Measurements from ENCODE around the gene C2orf74. TPM values are rescaled to one million over a fixed set of nuclear protein-coding genes. Genes with fewer than 3 reads are reported as not detected.

The C2orf74 gene
- 15.1 TPM for total RNA-seq (ENCODE audit: unreplicated experiment)
- long read RNA-seq, partial matches to known transcripts = 0 of 12 reads
- long read RNA-seq, other reads (novel, unspliced or antisense) = 9 of 12 reads

DNA sequence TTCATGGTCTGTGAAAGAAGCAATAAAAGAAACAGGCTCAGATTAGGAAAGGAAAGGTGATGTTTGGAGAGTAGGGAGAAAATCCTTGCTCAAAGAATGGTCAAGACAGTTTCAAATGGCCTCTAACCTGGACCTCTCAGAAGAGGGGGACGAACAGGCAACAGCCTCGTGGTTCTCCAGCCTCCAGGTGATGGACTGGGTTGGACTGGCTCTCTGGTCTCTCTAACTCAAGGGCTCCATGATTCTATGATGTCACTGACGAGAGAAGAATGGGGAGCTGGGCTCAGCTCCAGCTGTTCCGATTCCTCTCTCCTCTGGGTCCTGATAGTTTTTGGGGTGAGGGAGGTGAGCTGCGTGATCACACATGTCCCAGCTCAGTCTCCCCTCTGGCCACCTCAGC lies at the start of gene C2orf74:
Gene C2orf74, plus strand, starts transcription at position 301 of the 400 bp plus-strand sequence. CDS start 327 bp downstream, outside the sequence.
- Mint-ChIP-seq H3K9me3 (ENCODE audit: unreplicated experiment) (no peaks in the 10 kb centered on the region), H3K36me3 (ENCODE audit: unreplicated experiment) (peaks cover 10% of the 10 kb centered on the region), H3K4me3 (ENCODE audit: unreplicated experiment) (no peak within 1 kb of the TSS), H3K27me3 (ENCODE audit: unreplicated experiment) (no peaks in the 10 kb centered on the region), H3K4me1 (ENCODE audit: low read depth, unreplicated experiment) (peaks cover 2% of the 10 kb centered on the region), H3K27ac (ENCODE audit: unreplicated experiment) (no peak within 1 kb of the TSS)
- no peak for TF ChIP-seq CTCF (IDR thresholded peaks at IDR 0.05; ENCODE audit: partially characterized antibody, unreplicated experiment)
- DNase-seq = no peak

DNA sequence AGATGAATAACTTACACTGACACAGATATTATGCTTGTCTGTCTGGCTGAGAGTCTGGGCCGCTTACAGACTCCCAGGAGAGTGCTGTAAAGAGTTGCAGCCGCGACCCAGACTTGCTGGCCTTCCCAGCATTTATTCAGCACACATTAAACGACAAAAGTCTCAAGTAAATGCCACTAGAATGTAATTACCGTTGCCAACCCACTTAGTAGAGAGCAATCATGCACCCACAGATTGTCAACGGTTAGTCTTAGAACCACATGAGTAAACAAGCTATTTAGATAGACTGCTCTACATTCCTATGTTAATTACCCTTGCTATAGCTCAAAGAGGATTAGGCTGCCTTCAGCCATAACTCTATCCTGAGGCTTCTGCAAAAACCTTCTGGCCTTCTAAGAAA lies 47.8 kb upstream of the C2orf74 start:
- DNase-seq = no peak
- no peaks in the 10 kb centered on the region for H3K4me1 Mint-ChIP-seq (ENCODE audit: low read depth, unreplicated experiment)
- peaks cover 3% of the 10 kb centered on the region for H3K9me3 Mint-ChIP-seq (ENCODE audit: unreplicated experiment)
- no peak overlapping the region for H3K4me3 Mint-ChIP-seq (ENCODE audit: unreplicated experiment)
- H3K27me3 Mint-ChIP-seq (ENCODE audit: unreplicated experiment) = no peaks in the 10 kb centered on the region
- no peak overlapping the region for H3K27ac Mint-ChIP-seq (ENCODE audit: unreplicated experiment)
- H3K36me3 Mint-ChIP-seq (ENCODE audit: unreplicated experiment) = peaks cover 31% of the 10 kb centered on the region
- TF ChIP-seq CTCF (IDR thresholded peaks at IDR 0.05; ENCODE audit: partially characterized antibody, unreplicated experiment) = no peak

DNA sequence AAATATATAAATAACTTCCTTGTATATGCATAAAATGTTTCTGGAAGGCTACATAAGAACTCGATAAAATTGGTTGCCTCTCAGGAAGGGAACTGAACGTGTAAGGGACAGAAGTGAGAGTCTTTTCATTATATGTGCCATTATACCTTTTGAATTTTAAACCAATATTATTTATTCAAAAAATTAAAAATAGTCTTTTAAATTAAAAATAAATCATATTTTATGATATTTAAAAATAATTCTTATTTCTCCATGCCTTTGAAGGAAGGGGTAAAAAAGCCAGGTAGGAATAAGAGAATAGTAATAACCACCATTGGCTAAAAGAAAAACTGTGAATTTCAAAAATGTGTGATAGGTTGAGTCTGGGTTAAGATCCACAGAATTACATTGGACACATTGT lies 45.7 kb upstream of the C2orf74 start:
- no peak overlapping the region for H3K4me3 Mint-ChIP-seq (ENCODE audit: unreplicated experiment)
- H3K27ac Mint-ChIP-seq (ENCODE audit: unreplicated experiment) = no peak overlapping the region
- H3K36me3 Mint-ChIP-seq (ENCODE audit: unreplicated experiment) = peaks cover 28% of the 10 kb centered on the region
- H3K9me3 Mint-ChIP-seq (ENCODE audit: unreplicated experiment) = peaks cover 3% of the 10 kb centered on the region
- TF ChIP-seq CTCF (IDR thresholded peaks at IDR 0.05; ENCODE audit: partially characterized antibody, unreplicated experiment) = no peak
- DNase-seq = no peak
- no peaks in the 10 kb centered on the region for H3K4me1 Mint-ChIP-seq (ENCODE audit: low read depth, unreplicated experiment)
- no peaks in the 10 kb centered on the region for H3K27me3 Mint-ChIP-seq (ENCODE audit: unreplicated experiment)

GRCh38 chr2:61117534-61117933 lies 44.5 kb upstream of the C2orf74 start:
- no peaks in the 10 kb centered on the region for H3K4me1 Mint-ChIP-seq (ENCODE audit: low read depth, unreplicated experiment)
- H3K27me3 Mint-ChIP-seq (ENCODE audit: unreplicated experiment) = no peaks in the 10 kb centered on the region
- peaks cover 2% of the 10 kb centered on the region for H3K9me3 Mint-ChIP-seq (ENCODE audit: unreplicated experiment)
- DNase-seq = no peak
- H3K27ac Mint-ChIP-seq (ENCODE audit: unreplicated experiment) = no peak overlapping the region
- H3K36me3 Mint-ChIP-seq (ENCODE audit: unreplicated experiment) = peaks cover 21% of the 10 kb centered on the region
- H3K4me3 Mint-ChIP-seq (ENCODE audit: unreplicated experiment) = no peak overlapping the region
- TF ChIP-seq CTCF (IDR thresholded peaks at IDR 0.05; ENCODE audit: partially characterized antibody, unreplicated experiment) = no peak

GRCh38 chr2:61125123-61125710 lies 36.8 kb upstream of the C2orf74 start:
- no peak overlapping the region for H3K4me3 Mint-ChIP-seq (ENCODE audit: unreplicated experiment)
- no peak for DNase-seq
- H3K27ac Mint-ChIP-seq (ENCODE audit: unreplicated experiment) = no peak overlapping the region
- peaks cover 5% of the 10 kb centered on the region for H3K36me3 Mint-ChIP-seq (ENCODE audit: unreplicated experiment)
- no peak for TF ChIP-seq CTCF (IDR thresholded peaks at IDR 0.05; ENCODE audit: partially characterized antibody, unreplicated experiment)
- peaks cover 3% of the 10 kb centered on the region for H3K27me3 Mint-ChIP-seq (ENCODE audit: unreplicated experiment)
- peaks cover 2% of the 10 kb centered on the region for H3K9me3 Mint-ChIP-seq (ENCODE audit: unreplicated experiment)
- no peaks in the 10 kb centered on the region for H3K4me1 Mint-ChIP-seq (ENCODE audit: low read depth, unreplicated experiment)
